B cell (primary cell): ENCODE results near the gene FCSK. TPM values are rescaled to one million over a fixed set of nuclear protein-coding genes. Genes with fewer than 3 reads are reported as not detected.
A peak's percentile ranks its signal among the peaks of the same experiment; 100 is the strongest.

Source experiments
- ATAC-seq: fragments of 200-7000 bp; cut with Tn5 transposase; one replicate; pipeline ENCODE4 v1.10.0; 2021; ENCODE audit warnings: low read depth, mild to moderate bottlenecking, moderate number of reproducible peaks, moderate library complexity
- CTCF ChIA-PET: fragments of 350-600 bp; sonication (Branson Sonifier 250); formaldehyde crosslinking; loops from one replicate; lab custom pipeline; 2021; ENCODE audit warnings: antibody characterized with exemption, inconsistent platforms; lab: Charles Lee
- POLR2A ChIA-PET: fragments of 350-600 bp; sonication (Branson Sonifier 250); formaldehyde crosslinking; loops from one replicate; lab custom pipeline; 2021; ENCODE audit warnings: antibody characterized with exemption; lab: Charles Lee
- DNase-seq: peaks from one replicate; pipeline ENCODE4 v3.0.0; 2013
- H2AFZ ChIP-seq: 2 replicates; pipeline ENCODE4 v1.6.1; 2012; ENCODE audit warnings: mild to moderate bottlenecking, low read depth, low read length; ENCODE audit not compliant: insufficient read depth, poor library complexity, severe bottlenecking
- H3K27ac ChIP-seq, 2 donors: 1 replicate in 1 of 2; 2 replicates in 1 of 2; pipeline ENCODE4 v1.5.1; 2012 to 2013; ENCODE audit warnings: low read length in 2 of 2, mild to moderate bottlenecking in 2 of 2, moderate library complexity in 1 of 2
- H3K27me3 ChIP-seq, 4 experiments: fragments of 200-600 bp in 1 of 4; sonication (generic) in 1 of 4; replicated peaks in 1 of 4; 1 replicate in 2 of 4; 2 replicates in 2 of 4; pipeline versions ENCODE4 v1.6.1 to v1.7.0; 2013 to 2016; ENCODE audit warnings: low read length in 3 of 4, mild to moderate bottlenecking in 2 of 4, mixed read lengths in 1 of 4, moderate library complexity in 1 of 4; ENCODE audit not compliant: insufficient read depth in 4 of 4, control insufficient read depth in 3 of 4; ENCODE audit errors: control extremely low read depth in 1 of 4
- H3K36me3 ChIP-seq, 2 experiments: replicated peaks in 1 of 2; 1 replicate in 1 of 2; 2 replicates in 1 of 2; pipeline versions ENCODE4 v1.6.1 to v1.7.1; 2013; ENCODE audit warnings: low read length in 1 of 2; ENCODE audit not compliant: insufficient read depth in 2 of 2, control insufficient read depth in 1 of 2; ENCODE audit errors: control extremely low read depth in 1 of 2, extremely low read depth in 1 of 2
- H3K4me1 ChIP-seq, 2 donors: fragments of 200-600 bp in 1 of 2; sonication (generic) in 1 of 2; 1 replicate in 1 of 2; 2 replicates in 1 of 2; pipeline versions ENCODE4 v1.5.1 to v1.6.1; 2013 to 2017; ENCODE audit warnings: low read length in 2 of 2; ENCODE audit not compliant: control insufficient read depth in 2 of 2, insufficient read depth in 2 of 2
- H3K4me2 ChIP-seq: replicated peaks from 2 replicates; pipeline ENCODE3; 2012; ENCODE audit warnings: mild to moderate bottlenecking, low read depth, low read length; ENCODE audit not compliant: poor library complexity, severe bottlenecking
- H3K4me3 ChIP-seq, 5 experiments: fragments of 200-600 bp in 1 of 5; sonication (generic) in 1 of 5; 1 replicate in 3 of 5; 2 replicates in 2 of 5; pipeline versions ENCODE4 v1.5.1 to v1.7.0; 2011 to 2016; ENCODE audit warnings: low read length in 4 of 5, mild to moderate bottlenecking in 4 of 5, low read depth in 2 of 5, control low read depth in 1 of 5, moderate library complexity in 1 of 5; ENCODE audit not compliant: insufficient read depth in 1 of 5; ENCODE audit errors: control extremely low read depth in 1 of 5, extremely low read depth in 1 of 5
- H3K79me2 ChIP-seq: fragments of 200-600 bp; sonication (generic); one replicate; pipeline ENCODE4 v1.6.0; 2016; ENCODE audit warnings: low read length; ENCODE audit not compliant: control insufficient read depth, insufficient read depth
- H3K9ac ChIP-seq: fragments of 200-600 bp; sonication (generic); 2 replicates; pipeline ENCODE4 v1.6.1; 2017; ENCODE audit warnings: mild to moderate bottlenecking, low read length, moderate library complexity
- H3K9me3 ChIP-seq, 3 donors: one replicate each; pipeline versions ENCODE4 v1.6.1 to v1.7.1; 2013; ENCODE audit warnings: low read length in 2 of 3; ENCODE audit not compliant: control insufficient read depth in 2 of 3, insufficient read depth in 1 of 3; ENCODE audit errors: control extremely low read depth in 1 of 3
- H4K20me1 ChIP-seq: 2 replicates; pipeline ENCODE4 v1.6.0; 2012; ENCODE audit warnings: mild to moderate bottlenecking, low read length; ENCODE audit not compliant: insufficient read depth, control insufficient read depth, poor library complexity, severe bottlenecking
- H3K27ac Mint-ChIP-seq: one replicate; pipeline ENCODE4 v1.8.0; 2021; ENCODE audit warnings: mixed read lengths
- H3K27me3 Mint-ChIP-seq: one replicate; pipeline ENCODE4 v1.8.0; 2021; ENCODE audit warnings: mixed read lengths
- H3K4me1 Mint-ChIP-seq: one replicate; pipeline ENCODE4 v1.8.0; 2021; ENCODE audit warnings: mixed read lengths
- H3K4me3 Mint-ChIP-seq: one replicate; pipeline ENCODE4 v1.8.0; 2021; ENCODE audit warnings: mixed read lengths
- H3K9me3 Mint-ChIP-seq: one replicate; pipeline ENCODE4 v1.8.0; 2022; ENCODE audit warnings: mixed read lengths; ENCODE audit not compliant: insufficient read depth
- EZH2 ChIP-seq: IDR thresholded peaks from 2 replicates; pipeline ENCODE4 v1.6.1; 2012; ENCODE audit warnings: borderline replicate concordance, low read depth, mild to moderate bottlenecking, moderate library complexity, low read length; ENCODE audit not compliant: insufficient read depth, poor library complexity, severe bottlenecking
- WGBS: methylation state at CpG from one replicate; pipeline ENCODE4 v1.1.5; 2013; ENCODE audit warnings: missing lambda C conversion rate; ENCODE audit not compliant: insufficient coverage; 5-methylcytosine and 5-hydroxymethylcytosine counted together
- intact Hi-C: fragments of 100-400 bp; cut with micrococcal nuclease; formaldehyde crosslinking; loops from one replicate; pipeline ENCODE4 v1.10.0; 2022
- polyA plus RNA-seq: library from polyadenylated mRNA; depleted of rRNA; stranded (reverse); fragments of >200 nt; gene quantifications from 2 replicates; pipeline ENCODE4 v1.2.3, GENCODE V29; 2012
- total RNA-seq, 2 donors: library from RNA; stranded (reverse); fragments of 120-200 nt in 1 of 2; gene quantifications; 1 replicate in 1 of 2; 2 replicates in 1 of 2; pipeline versions ENCODE4 v1.2.3 to v1.2.4, GENCODE V29; 2013 to 2022
- TF ChIP-seq, protein P1 (sequence below): fragments of 200-600 bp; IDR thresholded peaks from one replicate; pipeline ENCODE4 v1.8.0; 2022; ENCODE audit warnings: antibody characterized with exemption, mild to moderate bottlenecking

Gene FCSK
- total and polyA plus RNA-seq, 2 donors (not counting 1 experiment from before 2014, with no cell fraction given), result 19.4 to 24.8 TPM

DNA sequence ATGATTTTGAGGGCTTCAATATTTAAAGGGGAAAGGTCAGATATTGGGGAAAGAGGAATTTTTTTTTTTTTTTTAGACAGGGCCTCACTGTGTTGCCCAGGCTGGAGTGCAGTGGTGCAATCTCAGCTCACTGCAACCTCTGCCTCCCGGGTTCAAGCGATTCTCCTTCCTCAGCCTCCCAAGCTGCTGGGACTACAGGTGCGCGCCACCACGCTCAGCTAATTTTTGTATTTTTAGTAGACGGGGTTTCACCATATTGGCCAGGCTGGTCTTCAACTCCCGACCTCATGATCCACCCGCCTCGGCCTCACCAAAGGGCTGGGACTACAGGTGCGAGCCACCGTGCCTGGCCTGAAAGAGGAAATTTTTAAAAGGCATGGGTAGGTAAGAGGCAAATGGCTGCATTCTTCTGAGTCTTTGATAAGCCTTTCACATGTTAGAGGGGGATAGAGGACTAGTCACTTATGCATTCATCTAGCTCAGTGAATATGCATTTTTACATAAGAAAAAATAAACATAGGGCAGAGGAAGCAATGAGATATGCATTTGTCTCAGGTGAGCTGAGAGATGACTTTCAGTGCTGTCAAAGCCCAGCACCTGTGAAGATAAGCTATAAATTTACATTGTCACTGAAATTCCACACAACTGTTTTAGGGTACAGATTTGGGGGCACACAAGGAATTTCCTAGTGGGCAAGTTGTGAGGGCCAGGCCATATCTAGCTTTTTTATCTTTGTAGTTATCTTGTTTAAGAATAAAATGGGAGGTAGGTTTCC lies 1.1 kb upstream of the FCSK start:
- H3K4me2 ChIP-seq, result peak overlapping the region; percentile 97
- 98% methylated on average over 6 of the region's 11 CpGs for WGBS
- H3K9ac ChIP-seq, result peak overlapping the region; percentile 99
- peak overlapping the region; percentile 94 for H3K4me3 Mint-ChIP-seq
- intact Hi-C loops, result loop anchor here (5.0 kb wide), 2 partner anchors 69 to 201 kb away; partner anchors contain the start of genes COG4, EXOSC6 and SF3B3
- TF ChIP-seq, protein P1, sequence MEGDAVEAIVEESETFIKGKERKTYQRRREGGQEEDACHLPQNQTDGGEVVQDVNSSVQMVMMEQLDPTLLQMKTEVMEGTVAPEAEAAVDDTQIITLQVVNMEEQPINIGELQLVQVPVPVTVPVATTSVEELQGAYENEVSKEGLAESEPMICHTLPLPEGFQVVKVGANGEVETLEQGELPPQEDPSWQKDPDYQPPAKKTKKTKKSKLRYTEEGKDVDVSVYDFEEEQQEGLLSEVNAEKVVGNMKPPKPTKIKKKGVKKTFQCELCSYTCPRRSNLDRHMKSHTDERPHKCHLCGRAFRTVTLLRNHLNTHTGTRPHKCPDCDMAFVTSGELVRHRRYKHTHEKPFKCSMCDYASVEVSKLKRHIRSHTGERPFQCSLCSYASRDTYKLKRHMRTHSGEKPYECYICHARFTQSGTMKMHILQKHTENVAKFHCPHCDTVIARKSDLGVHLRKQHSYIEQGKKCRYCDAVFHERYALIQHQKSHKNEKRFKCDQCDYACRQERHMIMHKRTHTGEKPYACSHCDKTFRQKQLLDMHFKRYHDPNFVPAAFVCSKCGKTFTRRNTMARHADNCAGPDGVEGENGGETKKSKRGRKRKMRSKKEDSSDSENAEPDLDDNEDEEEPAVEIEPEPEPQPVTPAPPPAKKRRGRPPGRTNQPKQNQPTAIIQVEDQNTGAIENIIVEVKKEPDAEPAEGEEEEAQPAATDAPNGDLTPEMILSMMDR, result no peak
- TF ChIP-seq EZH2, result no peak
- peak overlapping the region in 1 of 2 donors; percentile 97 for H3K27ac ChIP-seq
- H3K9me3 Mint-ChIP-seq, result no peaks in the 10 kb centered on the region
- no peaks in the 10 kb centered on the region for H4K20me1 ChIP-seq
- H3K27ac Mint-ChIP-seq, result peak overlapping the region; percentile 92
- POLR2A ChIA-PET, result interaction anchor here (0.6 to 3.7 kb wide), 8 partner anchors 11 to 107 kb away, joined by 3 to 25 read pairs (median 9); partner anchors contain the start of genes DDX19A and ST3GAL2
- CTCF ChIA-PET, result interaction anchor here (0.6 to 5.1 kb wide), 14 partner anchors 12 to 84 kb away, joined by 3 to 28 read pairs (median 4); no protein-coding TSS in a partner anchor
- ATAC-seq (no peak), DNase-seq (no peak)
- no peaks in the 10 kb centered on the region for H3K9me3 ChIP-seq
- H3K4me3 ChIP-seq, result peak overlapping the region; percentile 79 to 97 (median 89)
- H3K79me2 ChIP-seq, result peaks cover 8% of the 10 kb centered on the region
- no peaks in the 10 kb centered on the region for H3K36me3 ChIP-seq
- peaks cover 5% of the 10 kb centered on the region for H3K27me3 Mint-ChIP-seq
- peak overlapping the region; percentile 100 for H2AFZ ChIP-seq
- H3K27me3 ChIP-seq, result no peaks in the 10 kb centered on the region
- peaks cover 10 to 17% of the 10 kb centered on the region in 2 donors for H3K4me1 ChIP-seq
- peaks cover 20% of the 10 kb centered on the region for H3K4me1 Mint-ChIP-seq
